ENCODE data around the gene MPP3.

- TF ChIP-seq CTCF (IDR thresholded peaks at IDR 0.05; ENCODE audit: low read depth, low read length, poor library complexity, severe bottlenecking), result no peak
- TF ChIP-seq EZH2phosphoT487 (IDR thresholded peaks at IDR 0.05; ENCODE audit: borderline replicate concordance, low read length), result no peak
Measured at GRCh38 chr17:43825567-43825966, 7.4 kb downstream of the MPP3 start.

Data from DOHH2 (cell line).